Loucy (cell line): Measurements from ENCODE around the gene SLIT1.

ENCODE experiments used
- H2AFZ ChIP-seq: fragments of 200-600 bp; sonication (generic); 2 replicates; pipeline ENCODE4 v1.6.0; 2016; ENCODE audit warnings: antibody characterized with exemption, mild to moderate bottlenecking, low read length, moderate library complexity
- H3F3A ChIP-seq: fragments of 200-600 bp; 2 replicates; pipeline ENCODE4 v1.6.0; 2016; ENCODE audit warnings: antibody characterized with exemption, low read depth, mild to moderate bottlenecking
- H3K27me3 ChIP-seq: fragments of 200-600 bp; sonication (generic); 2 replicates; pipeline ENCODE4 v1.6.1; 2014; ENCODE audit warnings: low read length, mild to moderate bottlenecking; ENCODE audit not compliant: insufficient read depth, poor library complexity, severe bottlenecking
- H3K36me3 ChIP-seq: fragments of 200-600 bp; sonication (generic); 2 replicates; pipeline ENCODE4 v1.6.1; 2016; ENCODE audit warnings: low read length; ENCODE audit not compliant: insufficient read depth
- H3K4me1 ChIP-seq: fragments of 200-600 bp; sonication (generic); 2 replicates; pipeline ENCODE4 v1.5.1; 2014; ENCODE audit warnings: low read length, mild to moderate bottlenecking; ENCODE audit not compliant: insufficient read depth, poor library complexity, severe bottlenecking
- H3K4me2 ChIP-seq: fragments of 200-600 bp; sonication (generic); 2 replicates; pipeline ENCODE4 v1.6.0; 2014; ENCODE audit warnings: antibody characterized with exemption, low read length, low read depth, mild to moderate bottlenecking; ENCODE audit not compliant: poor library complexity, severe bottlenecking
- H3K4me3 ChIP-seq: fragments of 200-600 bp; sonication (generic); 2 replicates; pipeline ENCODE4 v1.5.1; 2014; ENCODE audit warnings: low read length, mild to moderate bottlenecking, mixed read lengths; ENCODE audit not compliant: poor library complexity, severe bottlenecking
- H3K79me2 ChIP-seq: fragments of 200-600 bp; sonication (generic); 2 replicates; pipeline ENCODE4 v1.6.1; 2014; ENCODE audit warnings: low read length; ENCODE audit not compliant: insufficient read depth
- H3K9ac ChIP-seq: fragments of 200-600 bp; sonication (generic); 2 replicates; pipeline ENCODE4 v1.6.0; 2014; ENCODE audit warnings: mild to moderate bottlenecking, low read depth, low read length, moderate library complexity; ENCODE audit not compliant: poor library complexity, severe bottlenecking
- H3K9me2 ChIP-seq: fragments of 200-600 bp; sonication (generic); replicated peaks from 2 replicates; pipeline ENCODE4 v1.6.1; 2016; ENCODE audit warnings: low read depth, low read length, mixed read lengths
- H3K9me3 ChIP-seq: fragments of 200-600 bp; sonication (generic); 2 replicates; pipeline ENCODE4 v1.6.1; 2014; ENCODE audit warnings: mild to moderate bottlenecking, antibody characterized with exemption, low read length, low read depth; ENCODE audit not compliant: insufficient read depth
- H4K20me1 ChIP-seq: fragments of 200-600 bp; sonication (generic); 2 replicates; pipeline ENCODE4 v1.6.0; 2014; ENCODE audit warnings: antibody characterized with exemption, low read length, mild to moderate bottlenecking; ENCODE audit not compliant: insufficient read depth, poor library complexity, severe bottlenecking
- CTCF ChIP-seq: fragments of 200-600 bp; sonication (generic); conservative IDR thresholded peaks from 2 replicates; pipeline ENCODE4 v1.5.1; 2014; ENCODE audit warnings: mild to moderate bottlenecking, antibody characterized with exemption, low read length
- EZH2phosphoT487 ChIP-seq: fragments of 200-600 bp; IDR thresholded peaks from 2 replicates; pipeline ENCODE4 v1.6.1; 2018; ENCODE audit warnings: antibody characterized with exemption, mild to moderate bottlenecking, moderate library complexity, borderline replicate concordance

The SLIT1 gene

GRCh38 chr10:97211229-97211628, 25.5 kb upstream of the SLIT1 start:
- H3F3A ChIP-seq: no peaks in the 10 kb centered on the region
- H3K9me3 ChIP-seq: no peaks in the 10 kb centered on the region

GRCh38 chr10:97210543-97210960, 24.8 kb upstream of the SLIT1 start:
- no peak overlapping the region for H3K9ac ChIP-seq
- no peak overlapping the region for H3K4me3 ChIP-seq
- no peaks in the 10 kb centered on the region for H3F3A ChIP-seq
- no peaks in the 10 kb centered on the region for H4K20me1 ChIP-seq
- no peak overlapping the region for H3K4me2 ChIP-seq
- H3K9me2 ChIP-seq: no peaks in the 10 kb centered on the region
- TF ChIP-seq CTCF: peak; percentile 97
- TF ChIP-seq EZH2phosphoT487: no peak
- no peaks in the 10 kb centered on the region for H3K36me3 ChIP-seq
- no peaks in the 10 kb centered on the region for H3K9me3 ChIP-seq
- no peaks in the 10 kb centered on the region for H3K79me2 ChIP-seq
- no peaks in the 10 kb centered on the region for H3K4me1 ChIP-seq
- no peaks in the 10 kb centered on the region for H3K27me3 ChIP-seq
- H2AFZ ChIP-seq: no peak overlapping the region

More at GRCh38 chr10:97211229-97211628, 25.5 kb upstream of the SLIT1 start:
- no peaks in the 10 kb centered on the region for H3K4me1 ChIP-seq
- no peaks in the 10 kb centered on the region for H3K9me2 ChIP-seq
- no peaks in the 10 kb centered on the region for H3K79me2 ChIP-seq
- no peak overlapping the region for H3K9ac ChIP-seq
- no peak overlapping the region for H2AFZ ChIP-seq
- H3K27me3 ChIP-seq: no peaks in the 10 kb centered on the region
- no peaks in the 10 kb centered on the region for H4K20me1 ChIP-seq
- TF ChIP-seq EZH2phosphoT487 (no peak), CTCF (no peak)
- no peak overlapping the region for H3K4me2 ChIP-seq
- H3K36me3 ChIP-seq: no peaks in the 10 kb centered on the region
- H3K4me3 ChIP-seq: no peak overlapping the region

GRCh38 chr10:97207756-97208346, 22.1 kb upstream of the SLIT1 start:
- Histone ChIP-seq H4K20me1 (no peaks in the 10 kb centered on the region), H3K4me2 (no peak overlapping the region), H3K27me3 (no peaks in the 10 kb centered on the region), H3K9me3 (no peaks in the 10 kb centered on the region), H3K9me2 (no peaks in the 10 kb centered on the region), H3K4me1 (no peaks in the 10 kb centered on the region), H3F3A (no peaks in the 10 kb centered on the region), H3K79me2 (no peaks in the 10 kb centered on the region), H3K4me3 (no peak overlapping the region), H3K36me3 (no peaks in the 10 kb centered on the region), H3K9ac (no peak overlapping the region), H2AFZ (no peak overlapping the region)
- TF ChIP-seq EZH2phosphoT487 (no peak), CTCF (no peak)
